CD8-positive, alpha-beta memory T cell (primary cell): ENCODE data around the gene ATP8A1. TPM values are rescaled to one million over a fixed set of nuclear protein-coding genes. Genes with fewer than 3 reads are reported as not detected.

Experiments
- CTCF ChIA-PET: fragments of 350-600 bp; sonication (Branson Sonifier 250); formaldehyde crosslinking; loops from one replicate; lab custom pipeline; 2021; ENCODE audit warnings: antibody characterized with exemption; lab: Charles Lee
- POLR2A ChIA-PET: fragments of 350-600 bp; sonication (Branson Sonifier 250); formaldehyde crosslinking; loops from one replicate; lab custom pipeline; 2021; ENCODE audit warnings: antibody characterized with exemption; lab: Charles Lee
- DNase-seq, 5 donors: peaks; one replicate each; pipeline versions ENCODE4 v3.0.0 to v3.0.0-alpha.2; 2020 to 2022; ENCODE audit warnings: mixed read lengths in 1 of 5
- H3K27ac ChIP-seq: one replicate; pipeline ENCODE4 v1.7.0; 2013; ENCODE audit warnings: low read depth, mild to moderate bottlenecking, low read length, moderate library complexity
- H3K27me3 ChIP-seq: 2 replicates; pipeline ENCODE4 v1.7.0; 2013; ENCODE audit warnings: low read length, mild to moderate bottlenecking; ENCODE audit not compliant: insufficient read depth, poor library complexity, severe bottlenecking
- H3K36me3 ChIP-seq: 2 replicates; pipeline ENCODE4 v1.7.0; 2013; ENCODE audit warnings: mild to moderate bottlenecking, low read length, moderate library complexity; ENCODE audit not compliant: insufficient read depth
- H3K4me1 ChIP-seq: 2 replicates; pipeline ENCODE4 v1.7.0; 2013; ENCODE audit warnings: mild to moderate bottlenecking, low read length, moderate library complexity; ENCODE audit not compliant: insufficient read depth
- H3K4me3 ChIP-seq: 2 replicates; pipeline ENCODE4 v1.7.0; 2013; ENCODE audit warnings: mild to moderate bottlenecking, low read length
- H3K9me3 ChIP-seq: 2 replicates; pipeline ENCODE4 v1.7.0; 2013; ENCODE audit warnings: mild to moderate bottlenecking, low read length
- H3K27ac Mint-ChIP-seq, 8 donors: one replicate each; pipeline ENCODE4 v1.8.0; 2020 to 2021; ENCODE audit warnings: mixed read lengths in 8 of 8, mild to moderate bottlenecking in 6 of 8, inconsistent platforms in 3 of 8, moderate library complexity in 3 of 8
- H3K27me3 Mint-ChIP-seq, 2 donors: one replicate each; pipeline ENCODE4 v1.8.0; 2020 to 2021; ENCODE audit warnings: mixed read lengths in 2 of 2, mild to moderate bottlenecking in 1 of 2, moderate library complexity in 1 of 2
- H3K36me3 Mint-ChIP-seq, 3 donors: one replicate each; pipeline ENCODE4 v1.8.0; 2020 to 2021; ENCODE audit warnings: mixed read lengths in 3 of 3, inconsistent platforms in 1 of 3, mild to moderate bottlenecking in 1 of 3
- H3K4me1 Mint-ChIP-seq, 3 donors: one replicate each; pipeline ENCODE4 v1.8.0; 2020 to 2021; ENCODE audit warnings: mixed read lengths in 3 of 3, inconsistent platforms in 1 of 3, mild to moderate bottlenecking in 1 of 3
- H3K4me3 Mint-ChIP-seq, 7 donors: one replicate each; pipeline ENCODE4 v1.8.0; 2020 to 2021; ENCODE audit warnings: mixed read lengths in 7 of 7, mild to moderate bottlenecking in 6 of 7, moderate library complexity in 4 of 7, inconsistent platforms in 2 of 7
- H3K9me3 Mint-ChIP-seq, 5 donors: one replicate each; pipeline ENCODE4 v1.8.0; 2020 to 2022; ENCODE audit warnings: mixed read lengths in 5 of 5, mild to moderate bottlenecking in 3 of 5, moderate library complexity in 2 of 5, inconsistent platforms in 1 of 5
- polyA plus RNA-seq: library from polyadenylated mRNA; unstranded; fragments of 300-500 nt; fragmentation: Illumina TruSeq; gene quantifications from one replicate; pipeline ENCODE4 v1.2.3, GENCODE V29; 2021
- total RNA-seq, 2 experiments: library from RNA; stranded (reverse); gene quantifications; one replicate each; pipeline ENCODE4 v1.2.3, GENCODE V29; 2021

ATP8A1 gene
- total and polyA plus RNA-seq, 3 experiments from 2014 or later: 13.8 to 24.4 (median 23.3) TPM

GRCh38 chr4:42678512-42678911 lies 21.6 kb upstream of the ATP8A1 start:
- H3K36me3 ChIP-seq: no peaks in the 10 kb centered on the region
- H3K9me3 ChIP-seq: no peaks in the 10 kb centered on the region
- Mint-ChIP-seq H3K27ac (no peak overlapping the region), H3K4me1 (peaks cover 2 to 29% (median 4%) of the 10 kb centered on the region in 3 donors), H3K9me3 (no peaks in the 10 kb centered on the region), H3K4me3 (no peak overlapping the region), H3K36me3 (peaks cover 0 to 13% (median 0%) of the 10 kb centered on the region in 3 donors), H3K27me3 (peaks cover 0 to 1% of the 10 kb centered on the region in 2 donors)
- peaks cover 9% of the 10 kb centered on the region for H3K4me1 ChIP-seq
- no peaks in the 10 kb centered on the region for H3K27me3 ChIP-seq
- no peak overlapping the region for H3K27ac ChIP-seq
- CTCF ChIA-PET: no interaction called here
- H3K4me3 ChIP-seq: no peak overlapping the region
- POLR2A ChIA-PET: interaction anchor here (1.4 kb wide), 1 partner anchor 22 kb away, joined by 3 read pairs; the partner anchor contains the start of gene ATP8A1
- DNase-seq: peak in 1 of 5 donors; percentile 36

GRCh38 chr4:42676066-42676951 lies 19.4 kb upstream of the ATP8A1 start:
- peaks cover 0 to 1% of the 10 kb centered on the region in 2 donors for H3K27me3 Mint-ChIP-seq
- Histone ChIP-seq H3K27ac (no peak overlapping the region), H3K4me3 (no peak overlapping the region), H3K27me3 (no peaks in the 10 kb centered on the region), H3K9me3 (no peaks in the 10 kb centered on the region), H3K36me3 (no peaks in the 10 kb centered on the region), H3K4me1 (peaks cover 31% of the 10 kb centered on the region)
- H3K9me3 Mint-ChIP-seq: no peaks in the 10 kb centered on the region
- POLR2A ChIA-PET: interaction anchor here (1.4 kb wide), 1 partner anchor 20 kb away, joined by 3 read pairs; the partner anchor contains the start of gene ATP8A1
- H3K4me1 Mint-ChIP-seq: peaks cover 22 to 46% (median 23%) of the 10 kb centered on the region in 3 donors
- H3K36me3 Mint-ChIP-seq: peaks cover 0 to 9% (median 0%) of the 10 kb centered on the region in 3 donors
- CTCF ChIA-PET: interaction anchor here (1.2 to 1.4 kb wide), 2 partner anchors 9 to 26 kb away, joined by 4 read pairs; no protein-coding TSS in a partner anchor
- no peak for DNase-seq
- H3K27ac Mint-ChIP-seq: peak overlapping the region in 6 of 8 donors; percentile 3 to 95 (median 66)
- H3K4me3 Mint-ChIP-seq: peak overlapping the region in 6 of 7 donors; percentile 9 to 77 (median 30)

GRCh38 chr4:42673082-42673425 lies 16.1 kb upstream of the ATP8A1 start:
- peaks cover 0 to 1% of the 10 kb centered on the region in 2 donors for H3K27me3 Mint-ChIP-seq
- Histone ChIP-seq H3K4me3 (no peak overlapping the region), H3K9me3 (no peaks in the 10 kb centered on the region), H3K27me3 (no peaks in the 10 kb centered on the region), H3K27ac (no peak overlapping the region), H3K4me1 (peaks cover 37% of the 10 kb centered on the region), H3K36me3 (no peaks in the 10 kb centered on the region)
- ChIA-PET CTCF (interaction anchor here (0.9 to 1.9 kb wide), 2 partner anchors 16 to 73 kb away, joined by 3 to 15 read pairs; partner anchors contain the start of gene ATP8A1), POLR2A (interaction anchor here (1.9 kb wide), 1 partner anchor 16 kb away, joined by 29 read pairs; the partner anchor contains the start of gene ATP8A1)
- DNase-seq: peak in 1 of 5 donors; percentile 26
- H3K4me3 Mint-ChIP-seq: peak overlapping the region in 6 of 7 donors; percentile 45 to 88 (median 74)
- peaks cover 0 to 6% (median 0%) of the 10 kb centered on the region in 3 donors for H3K36me3 Mint-ChIP-seq
- no peaks in the 10 kb centered on the region for H3K9me3 Mint-ChIP-seq
- H3K27ac Mint-ChIP-seq: peak overlapping the region; percentile 71 to 99 (median 92)
- H3K4me1 Mint-ChIP-seq: peaks cover 36 to 58% (median 37%) of the 10 kb centered on the region in 3 donors

GRCh38 chr4:42672359-42673081 lies 15.6 kb upstream of the ATP8A1 start:
- Histone ChIP-seq H3K36me3 (no peaks in the 10 kb centered on the region), H3K27ac (no peak overlapping the region), H3K4me1 (peaks cover 33% of the 10 kb centered on the region), H3K4me3 (peak overlapping the region; percentile 10), H3K9me3 (no peaks in the 10 kb centered on the region), H3K27me3 (no peaks in the 10 kb centered on the region)
- Mint-ChIP-seq H3K27ac (peak overlapping the region; percentile 71 to 99 (median 92)), H3K4me3 (peak overlapping the region; percentile 11 to 88 (median 72)), H3K27me3 (peaks cover 0 to 1% of the 10 kb centered on the region in 2 donors), H3K4me1 (peaks cover 35 to 56% (median 36%) of the 10 kb centered on the region in 3 donors), H3K36me3 (peaks cover 0 to 6% (median 0%) of the 10 kb centered on the region in 3 donors), H3K9me3 (no peaks in the 10 kb centered on the region)
- DNase-seq: no peak
- ChIA-PET POLR2A (interaction anchor here (0.6 to 1.9 kb wide), 2 partner anchors 16 to 520 kb away, joined by 4 to 29 read pairs; partner anchors contain the start of genes ATP8A1 and BEND4), CTCF (interaction anchor here (0.9 to 1.9 kb wide), 3 partner anchors 9 to 72 kb away, joined by 3 to 15 read pairs (median 4); partner anchors contain the start of gene ATP8A1)

GRCh38 chr4:42671431-42672194 lies 14.7 kb upstream of the ATP8A1 start:
- DNase-seq: peak; percentile 33 to 74 (median 67)
- POLR2A ChIA-PET: interaction anchor here (0.6 to 1.9 kb wide), 2 partner anchors 15 to 519 kb away, joined by 4 to 29 read pairs; partner anchors contain the start of genes ATP8A1 and BEND4
- no peaks in the 10 kb centered on the region for H3K9me3 Mint-ChIP-seq
- peak overlapping the region; percentile 10 for H3K4me3 ChIP-seq
- peaks cover 33% of the 10 kb centered on the region for H3K4me1 ChIP-seq
- H3K9me3 ChIP-seq: no peaks in the 10 kb centered on the region
- H3K36me3 Mint-ChIP-seq: peaks cover 0 to 6% (median 0%) of the 10 kb centered on the region in 3 donors
- H3K27ac Mint-ChIP-seq: peak overlapping the region; percentile 71 to 99 (median 92)
- H3K27me3 Mint-ChIP-seq: peaks cover 0 to 1% of the 10 kb centered on the region in 2 donors
- peaks cover 35 to 56% (median 36%) of the 10 kb centered on the region in 3 donors for H3K4me1 Mint-ChIP-seq
- no peaks in the 10 kb centered on the region for H3K36me3 ChIP-seq
- no peaks in the 10 kb centered on the region for H3K27me3 ChIP-seq
- CTCF ChIA-PET: interaction anchor here (1.4 to 1.9 kb wide), 2 partner anchors 10 to 15 kb away, joined by 4 to 15 read pairs; partner anchors contain the start of gene ATP8A1
- H3K4me3 Mint-ChIP-seq: peak overlapping the region; percentile 46 to 86 (median 72)
- no peak overlapping the region for H3K27ac ChIP-seq

GRCh38 chr4:42658261-42658660 lies 1.4 kb upstream of the ATP8A1 start:
- Histone ChIP-seq H3K4me3 (peak overlapping the region; percentile 95), H3K9me3 (no peaks in the 10 kb centered on the region), H3K36me3 (no peaks in the 10 kb centered on the region), H3K4me1 (peaks cover 31% of the 10 kb centered on the region), H3K27me3 (no peaks in the 10 kb centered on the region), H3K27ac (no peak overlapping the region)
- Mint-ChIP-seq H3K4me3 (peak overlapping the region in 6 of 7 donors; percentile 93 to 99 (median 96)), H3K9me3 (peaks cover 0 to under 1% (median 0%) of the 10 kb centered on the region in 5 donors), H3K4me1 (peaks cover 39 to 41% (median 41%) of the 10 kb centered on the region in 3 donors), H3K36me3 (peaks cover 1 to 26% (median 7%) of the 10 kb centered on the region in 3 donors), H3K27me3 (peaks cover 0 to 1% of the 10 kb centered on the region in 2 donors), H3K27ac (peak overlapping the region; percentile 93 to 99 (median 96))
- no peak for DNase-seq
- ChIA-PET CTCF (no interaction called here), POLR2A (interaction anchor here (3.0 kb wide), 1 partner anchor 14 kb away, joined by 29 read pairs; no protein-coding TSS in a partner anchor)
